ENCODE results near the gene ST3GAL3. TPM values are rescaled to one million over a fixed set of nuclear protein-coding genes. Genes with fewer than 3 reads are reported as not detected.

The ST3GAL3 gene
- total RNA-seq, 1 donor from 2014 or later: 16.5 TPM

DNA sequence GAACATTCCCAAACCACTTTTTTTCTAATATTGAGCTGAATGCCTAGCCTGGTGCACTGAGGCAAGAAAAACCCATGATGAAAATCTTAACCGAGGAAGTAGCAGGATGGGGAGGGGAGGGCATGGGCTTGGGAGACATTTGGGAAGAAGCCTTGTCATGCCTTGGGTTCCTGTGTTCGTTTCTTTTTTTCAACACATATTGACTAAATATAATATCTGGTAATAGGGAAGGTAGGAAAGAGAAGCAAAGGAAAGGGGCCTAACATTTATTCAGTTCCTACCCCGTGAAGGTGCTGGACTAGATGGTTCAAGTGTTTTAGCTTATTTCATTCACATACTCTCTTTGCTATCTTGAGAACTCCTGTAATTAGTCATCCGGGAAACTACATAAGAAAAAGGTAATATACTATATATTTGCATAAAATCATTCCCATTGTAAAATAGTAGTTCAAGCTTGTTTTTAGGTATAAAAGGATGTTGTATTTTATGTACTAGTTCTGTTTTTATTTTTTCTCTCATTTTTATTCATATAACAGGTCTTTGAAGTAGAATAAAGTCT, 62.1 kb downstream of the ST3GAL3 start:
- no peaks in the 10 kb centered on the region for H3K4me1 Mint-ChIP-seq (ENCODE audit: low read depth, unreplicated experiment)
- no peak overlapping the region for H3K4me3 Mint-ChIP-seq (ENCODE audit: unreplicated experiment)
- TF ChIP-seq, protein P1, sequence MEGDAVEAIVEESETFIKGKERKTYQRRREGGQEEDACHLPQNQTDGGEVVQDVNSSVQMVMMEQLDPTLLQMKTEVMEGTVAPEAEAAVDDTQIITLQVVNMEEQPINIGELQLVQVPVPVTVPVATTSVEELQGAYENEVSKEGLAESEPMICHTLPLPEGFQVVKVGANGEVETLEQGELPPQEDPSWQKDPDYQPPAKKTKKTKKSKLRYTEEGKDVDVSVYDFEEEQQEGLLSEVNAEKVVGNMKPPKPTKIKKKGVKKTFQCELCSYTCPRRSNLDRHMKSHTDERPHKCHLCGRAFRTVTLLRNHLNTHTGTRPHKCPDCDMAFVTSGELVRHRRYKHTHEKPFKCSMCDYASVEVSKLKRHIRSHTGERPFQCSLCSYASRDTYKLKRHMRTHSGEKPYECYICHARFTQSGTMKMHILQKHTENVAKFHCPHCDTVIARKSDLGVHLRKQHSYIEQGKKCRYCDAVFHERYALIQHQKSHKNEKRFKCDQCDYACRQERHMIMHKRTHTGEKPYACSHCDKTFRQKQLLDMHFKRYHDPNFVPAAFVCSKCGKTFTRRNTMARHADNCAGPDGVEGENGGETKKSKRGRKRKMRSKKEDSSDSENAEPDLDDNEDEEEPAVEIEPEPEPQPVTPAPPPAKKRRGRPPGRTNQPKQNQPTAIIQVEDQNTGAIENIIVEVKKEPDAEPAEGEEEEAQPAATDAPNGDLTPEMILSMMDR (IDR thresholded peaks at IDR 0.05; ENCODE audit: partially characterized antibody, unreplicated experiment): no peak
- DNase-seq: no peak
- H3K36me3 Mint-ChIP-seq (ENCODE audit: unreplicated experiment): no peaks in the 10 kb centered on the region
- no peaks in the 10 kb centered on the region for H3K27me3 Mint-ChIP-seq (ENCODE audit: unreplicated experiment)
- no peak overlapping the region for H3K27ac Mint-ChIP-seq (ENCODE audit: unreplicated experiment)
- no peaks in the 10 kb centered on the region for H3K9me3 Mint-ChIP-seq (ENCODE audit: unreplicated experiment)

DNA sequence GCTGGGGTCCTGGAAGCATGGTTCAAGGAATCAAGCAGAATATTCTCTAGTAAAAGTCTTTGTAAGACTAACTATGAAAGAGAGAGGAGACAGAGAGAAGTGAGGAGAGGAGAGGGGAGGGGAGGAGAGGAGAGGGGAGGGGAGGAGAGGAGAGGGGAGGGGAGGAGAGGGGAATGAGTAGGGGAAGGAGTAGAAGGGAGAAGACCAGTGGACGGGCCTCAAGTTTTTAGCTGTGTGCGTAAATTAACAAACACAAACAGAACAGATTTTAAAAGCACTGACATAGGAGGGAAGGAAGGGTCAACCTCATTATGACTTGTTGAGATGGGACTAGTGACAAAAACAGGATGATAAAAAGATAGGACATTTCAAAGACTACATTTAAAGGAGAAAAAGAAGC, 62.8 kb downstream of the ST3GAL3 start:
- H3K9me3 Mint-ChIP-seq (ENCODE audit: unreplicated experiment): no peaks in the 10 kb centered on the region
- no peaks in the 10 kb centered on the region for H3K4me1 Mint-ChIP-seq (ENCODE audit: low read depth, unreplicated experiment)
- no peak overlapping the region for H3K4me3 Mint-ChIP-seq (ENCODE audit: unreplicated experiment)
- TF ChIP-seq, protein P1 (IDR thresholded peaks at IDR 0.05; ENCODE audit: partially characterized antibody, unreplicated experiment): no peak
- H3K36me3 Mint-ChIP-seq (ENCODE audit: unreplicated experiment): no peaks in the 10 kb centered on the region
- no peak overlapping the region for H3K27ac Mint-ChIP-seq (ENCODE audit: unreplicated experiment)
- H3K27me3 Mint-ChIP-seq (ENCODE audit: unreplicated experiment): no peaks in the 10 kb centered on the region
- no peak for DNase-seq

DNA sequence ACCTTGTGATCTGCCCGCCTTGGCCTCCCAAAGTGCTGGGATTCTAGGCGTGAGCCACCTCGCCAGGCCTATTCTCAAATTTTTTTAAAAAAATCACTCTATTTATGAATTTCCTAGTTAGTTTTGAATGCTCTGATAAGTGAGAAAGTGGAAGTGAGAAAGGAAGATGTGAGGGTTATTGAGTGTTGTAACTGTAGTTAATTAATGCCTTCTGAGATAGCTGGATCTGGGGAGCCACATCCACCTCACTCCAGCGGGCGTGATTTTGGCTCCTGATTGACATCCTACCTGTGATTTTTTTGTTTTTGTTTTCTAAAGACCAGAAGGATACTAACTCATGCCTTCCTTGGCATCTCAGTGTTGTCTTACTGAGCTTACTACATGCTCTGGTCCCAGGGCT, 65.6 kb downstream of the ST3GAL3 start:
- DNase-seq: no peak
- H3K9me3 Mint-ChIP-seq (ENCODE audit: unreplicated experiment): no peaks in the 10 kb centered on the region
- no peaks in the 10 kb centered on the region for H3K36me3 Mint-ChIP-seq (ENCODE audit: unreplicated experiment)
- H3K27me3 Mint-ChIP-seq (ENCODE audit: unreplicated experiment): no peaks in the 10 kb centered on the region
- TF ChIP-seq, protein P1 (IDR thresholded peaks at IDR 0.05; ENCODE audit: partially characterized antibody, unreplicated experiment): no peak
- no peaks in the 10 kb centered on the region for H3K4me1 Mint-ChIP-seq (ENCODE audit: low read depth, unreplicated experiment)
- H3K4me3 Mint-ChIP-seq (ENCODE audit: unreplicated experiment): no peak overlapping the region
- no peak overlapping the region for H3K27ac Mint-ChIP-seq (ENCODE audit: unreplicated experiment)

DNA sequence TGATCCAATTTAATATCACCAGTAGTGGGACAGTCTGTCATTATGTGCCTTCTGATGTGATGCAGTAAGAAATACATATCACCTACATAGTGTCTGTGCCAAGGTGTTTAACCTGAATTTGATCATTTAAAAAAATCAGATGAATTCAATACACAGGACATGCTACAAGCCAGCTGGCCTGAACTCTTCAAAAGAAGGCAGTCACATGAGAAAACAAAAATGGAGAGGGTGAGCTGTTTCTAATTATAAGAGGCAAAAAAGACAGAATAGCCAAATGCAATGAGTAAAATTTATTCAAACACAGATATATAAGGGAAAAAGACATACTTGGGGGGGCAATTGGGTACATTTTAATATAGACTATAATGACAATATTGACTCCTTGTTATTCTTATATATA, 66.5 kb downstream of the ST3GAL3 start:
- Mint-ChIP-seq H3K36me3 (ENCODE audit: unreplicated experiment) (no peaks in the 10 kb centered on the region), H3K9me3 (ENCODE audit: unreplicated experiment) (no peaks in the 10 kb centered on the region)
- TF ChIP-seq, protein P1 (IDR thresholded peaks at IDR 0.05; ENCODE audit: partially characterized antibody, unreplicated experiment): no peak

DNA sequence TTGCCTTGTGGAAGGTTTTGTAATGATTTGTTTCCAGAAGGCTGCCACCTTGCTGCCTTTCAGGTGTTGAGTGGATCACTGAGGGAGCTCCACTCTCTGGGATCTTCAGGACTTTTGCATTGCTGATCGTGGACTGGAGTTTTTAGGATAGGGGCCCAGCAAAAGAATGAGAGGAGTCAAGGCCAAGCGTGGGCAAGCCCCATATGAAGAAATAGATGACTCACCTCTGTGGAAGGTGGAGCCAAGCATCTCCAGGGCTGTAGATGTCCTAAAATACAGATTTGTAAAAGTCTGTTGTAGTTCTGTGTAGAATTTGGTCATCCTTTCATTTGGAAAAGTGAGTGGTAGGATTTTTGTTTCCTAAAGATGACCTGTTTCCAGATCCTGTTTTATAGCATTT, 67.0 kb downstream of the ST3GAL3 start:
- Mint-ChIP-seq H3K27me3 (ENCODE audit: unreplicated experiment) (no peaks in the 10 kb centered on the region), H3K27ac (ENCODE audit: unreplicated experiment) (no peak overlapping the region), H3K36me3 (ENCODE audit: unreplicated experiment) (peaks cover 1% of the 10 kb centered on the region), H3K4me1 (ENCODE audit: low read depth, unreplicated experiment) (no peaks in the 10 kb centered on the region), H3K4me3 (ENCODE audit: unreplicated experiment) (no peak overlapping the region), H3K9me3 (ENCODE audit: unreplicated experiment) (no peaks in the 10 kb centered on the region)
- DNase-seq: no peak
- TF ChIP-seq, protein P1 (IDR thresholded peaks at IDR 0.05; ENCODE audit: partially characterized antibody, unreplicated experiment): no peak

More for the DNA sequence above, 66.5 kb downstream of the ST3GAL3 start:
- no peak overlapping the region for H3K27ac Mint-ChIP-seq (ENCODE audit: unreplicated experiment)
- H3K4me3 Mint-ChIP-seq (ENCODE audit: unreplicated experiment): no peak overlapping the region
- H3K27me3 Mint-ChIP-seq (ENCODE audit: unreplicated experiment): no peaks in the 10 kb centered on the region
- DNase-seq: no peak
- H3K4me1 Mint-ChIP-seq (ENCODE audit: low read depth, unreplicated experiment): no peaks in the 10 kb centered on the region
